ENCODE data around the gene ERCC3.

GRCh38 chr2:127275356-127275755 lies 18.6 kb downstream of the ERCC3 start:
- no peak for TF ChIP-seq GATA2 (IDR thresholded peaks at IDR 0.05; ENCODE audit: low read depth, low read length)
- TF ChIP-seq GATA3 (IDR thresholded peaks at IDR 0.05; ENCODE audit: low read depth, low read length) = no peak

Data from SH-SY5Y (cell line).